ENCODE measurements around the gene CCNL2. TPM values are rescaled to one million over a fixed set of nuclear protein-coding genes. Genes with fewer than 3 reads are reported as not detected.
"Not testable (repeated sequence)": the region's sequence is repeated elsewhere in the genome, so short reads cannot be mapped to it uniquely, and the experiment has no call there.

CCNL2 gene
- total and polyA plus RNA-seq, 4 donors, result 46.4 to 170 (median 104) TPM

GRCh38 chr1:1417396-1417795, 18.3 kb upstream of the CCNL2 start:
- H3K9me3 ChIP-seq (ENCODE audit: control insufficient read depth in 4 of 4, low read length in 3 of 4); DNase-seq (ENCODE audit: low spot score): not testable (repeated sequence)
- WGBS, result 91% methylated on average over 5 of the region's 5 CpGs

GRCh38 chr1:1415751-1416150, 16.6 kb upstream of the CCNL2 start:
- 85% methylated on average over 13 of the region's 13 CpGs for WGBS
- no peak for DNase-seq (ENCODE audit: low spot score)
- H3K36me3 ChIP-seq (ENCODE audit: control insufficient read depth in 4 of 4, insufficient read depth in 3 of 4, low read depth in 1 of 4, low read length in 3 of 4), result no peaks in the 10 kb centered on the region

More at GRCh38 chr1:1417396-1417795, 18.3 kb upstream of the CCNL2 start:
- H3K36me3 ChIP-seq (ENCODE audit: control insufficient read depth in 4 of 4, insufficient read depth in 3 of 4, low read depth in 1 of 4, low read length in 3 of 4); H3K4me1 ChIP-seq (ENCODE audit: control insufficient read depth in 4 of 4, insufficient read depth in 4 of 4, low read length in 3 of 4); H3K27ac ChIP-seq (ENCODE audit: low read depth in 1 of 2, low read length in 2 of 2); H3K4me3 ChIP-seq (ENCODE audit: low read depth in 1 of 3, low read length in 3 of 3); H3K27me3 ChIP-seq (ENCODE audit: control insufficient read depth in 4 of 4, insufficient read depth in 4 of 4, low read length in 3 of 4); H3K9ac ChIP-seq (ENCODE audit: low read depth in 1 of 2, low read length in 2 of 2): not testable (repeated sequence)

More at GRCh38 chr1:1415751-1416150, 16.6 kb upstream of the CCNL2 start:
- TF ChIP-seq ZBTB33 (IDR thresholded peaks at IDR 0.05) (no peak), MAX (IDR thresholded peaks at IDR 0.05) (no peak), EGR1 (IDR thresholded peaks at IDR 0.05; ENCODE audit: low read depth in 2 of 2) (no peak), SP1 (IDR thresholded peaks at IDR 0.05) (no peak), NR2F2 (IDR thresholded peaks at IDR 0.05) (no peak), HNF4A (conservative IDR thresholded peaks at IDR 0.05) (no peak), REST (IDR thresholded peaks at IDR 0.05) (no peak), TAF1 (conservative IDR thresholded peaks at IDR 0.05) (no peak), JUND (IDR thresholded peaks at IDR 0.05) (no peak), RAD21 (IDR thresholded peaks at IDR 0.05) (no peak), FOXA1 (IDR thresholded peaks at IDR 0.05) (no peak), FOXA2 (IDR thresholded peaks at IDR 0.05) (no peak), GABPA (IDR thresholded peaks at IDR 0.05 in 1 of 2, conservative IDR thresholded peaks at IDR 0.05 in 1 of 2) (no peak), ATF3 (IDR thresholded peaks at IDR 0.05) (no peak), HNF4G (IDR thresholded peaks at IDR 0.05) (no peak), RXRA (IDR thresholded peaks at IDR 0.05) (no peak), YY1 (IDR thresholded peaks at IDR 0.05) (no peak), CTCF (IDR thresholded peaks at IDR 0.05; ENCODE audit: low read depth, low read length, missing input control) (no peak)
- no peaks in the 10 kb centered on the region for H3K27me3 ChIP-seq (ENCODE audit: control insufficient read depth in 4 of 4, insufficient read depth in 4 of 4, low read length in 3 of 4)
- H3K9me3 ChIP-seq (ENCODE audit: control insufficient read depth in 4 of 4, low read length in 3 of 4), result no peaks in the 10 kb centered on the region
- no peak overlapping the region for H3K9ac ChIP-seq (ENCODE audit: low read depth in 1 of 2, low read length in 2 of 2)
- H3K27ac ChIP-seq (ENCODE audit: low read depth in 1 of 2, low read length in 2 of 2), result no peak overlapping the region
- peaks cover 0 to 8% (median 3%) of the 10 kb centered on the region in 4 donors for H3K4me1 ChIP-seq (ENCODE audit: control insufficient read depth in 4 of 4, insufficient read depth in 4 of 4, low read length in 3 of 4)
- no peak overlapping the region for H3K4me3 ChIP-seq (ENCODE audit: low read depth in 1 of 3, low read length in 3 of 3)
